GM20431 (cell line): ENCODE results near the gene MSI2.

Experiments used
- in situ Hi-C: fragments of 300-500 bp; cut with MseI, MboI; formaldehyde crosslinking; loops from one replicate; pipeline ENCODE4 v1.15.0; 2020; ENCODE audit warnings: low sequenced_read_pairs; ENCODE audit not compliant: unreplicated experiment

The MSI2 gene

GRCh38 chr17:57311281-57312216 is 55.2 kb downstream of the MSI2 start:
- in situ Hi-C loops = no loop called here

GRCh38 chr17:57312242-57312641 is 55.9 kb downstream of the MSI2 start:
- in situ Hi-C loops = no loop called here

GRCh38 chr17:57313097-57313835 is 56.9 kb downstream of the MSI2 start:
- in situ Hi-C loops = no loop called here

GRCh38 chr17:57315061-57316015 is 59.0 kb downstream of the MSI2 start:
- in situ Hi-C loops = no loop called here

- in situ Hi-C loops = no loop called here
Observed at GRCh38 chr17:57316361-57316760, 60.0 kb downstream of the MSI2 start.

- in situ Hi-C loops = no loop called here
Observed at GRCh38 chr17:57317079-57317478, 60.8 kb downstream of the MSI2 start.

- in situ Hi-C loops = no loop called here
Observed at GRCh38 chr17:57318913-57319312, 62.6 kb downstream of the MSI2 start.

GRCh38 chr17:57319806-57320205 is 63.5 kb downstream of the MSI2 start:
- in situ Hi-C loops = no loop called here

GRCh38 chr17:57323391-57323790 is 67.1 kb downstream of the MSI2 start:
- in situ Hi-C loops = no loop called here

GRCh38 chr17:57324060-57324459 is 67.7 kb downstream of the MSI2 start:
- in situ Hi-C loops = no loop called here

- in situ Hi-C loops = no loop called here
Observed at GRCh38 chr17:57324631-57325030, 68.3 kb downstream of the MSI2 start.

GRCh38 chr17:57326336-57326735 is 70.0 kb downstream of the MSI2 start:
- in situ Hi-C loops = no loop called here

- in situ Hi-C loops = no loop called here
Observed at GRCh38 chr17:57326764-57327163, 70.4 kb downstream of the MSI2 start.

- in situ Hi-C loops = no loop called here
Observed at GRCh38 chr17:57327176-57327970, 71.0 kb downstream of the MSI2 start.

- in situ Hi-C loops = no loop called here
Observed at GRCh38 chr17:57328109-57328882, 72.0 kb downstream of the MSI2 start.

- in situ Hi-C loops = no loop called here
Observed at GRCh38 chr17:57329380-57330214, 73.3 kb downstream of the MSI2 start.

- in situ Hi-C loops = no loop called here
Observed at GRCh38 chr17:57330587-57330986, 74.3 kb downstream of the MSI2 start.

- in situ Hi-C loops = no loop called here
Observed at GRCh38 chr17:57331423-57331822, 75.1 kb downstream of the MSI2 start.
